ENCODE results near the gene CD68.

The CD68 gene

DNA sequence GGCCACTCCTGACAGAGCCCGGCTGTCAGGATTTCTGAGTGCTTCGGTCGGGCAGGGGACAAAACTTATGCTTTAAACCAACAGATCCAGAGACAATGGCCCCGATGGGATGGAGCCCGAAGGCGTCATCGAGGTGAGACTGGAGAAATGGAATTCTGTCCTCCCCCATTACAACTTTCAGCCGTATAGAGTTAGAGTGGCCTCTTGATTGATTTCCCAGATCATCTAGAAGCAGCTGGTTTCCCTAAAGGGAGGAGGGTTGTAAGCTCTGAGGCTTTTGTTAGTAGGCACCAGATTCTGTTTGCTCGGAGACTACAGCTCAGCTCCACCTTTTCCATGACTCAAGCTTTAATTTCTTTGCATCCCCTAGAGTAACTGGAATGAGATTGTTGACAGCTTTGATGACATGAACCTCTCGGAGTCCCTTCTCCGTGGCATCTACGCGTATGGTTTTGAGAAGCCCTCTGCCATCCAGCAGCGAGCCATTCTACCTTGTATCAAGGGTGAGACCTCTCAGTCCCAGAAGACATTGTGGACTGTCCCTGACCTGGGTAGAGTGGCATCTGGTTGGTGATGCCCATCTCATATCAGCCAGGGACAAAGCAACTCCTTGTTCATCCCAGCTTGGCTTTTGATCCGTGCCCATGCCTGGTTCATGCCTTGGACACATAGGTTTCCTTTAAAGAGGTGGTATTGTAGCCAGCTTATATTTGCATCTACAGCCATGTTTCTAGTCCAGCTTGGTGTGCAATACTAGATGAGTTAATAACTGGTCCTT is 5.1 kb upstream of the CD68 start:
- TF ChIP-seq POLR2A (IDR thresholded peaks at IDR 0.05; ENCODE audit: extremely low read depth, insufficient read length) (no peak), MYC (IDR thresholded peaks at IDR 0.05; ENCODE audit: low read depth, low read length) (no peak)
- TF ChIP-seq, protein P1, sequence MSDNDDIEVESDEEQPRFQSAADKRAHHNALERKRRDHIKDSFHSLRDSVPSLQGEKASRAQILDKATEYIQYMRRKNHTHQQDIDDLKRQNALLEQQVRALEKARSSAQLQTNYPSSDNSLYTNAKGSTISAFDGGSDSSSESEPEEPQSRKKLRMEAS (IDR thresholded peaks at IDR 0.05; ENCODE audit: low read depth, low read length) = no peak
- TF ChIP-seq, protein P2, sequence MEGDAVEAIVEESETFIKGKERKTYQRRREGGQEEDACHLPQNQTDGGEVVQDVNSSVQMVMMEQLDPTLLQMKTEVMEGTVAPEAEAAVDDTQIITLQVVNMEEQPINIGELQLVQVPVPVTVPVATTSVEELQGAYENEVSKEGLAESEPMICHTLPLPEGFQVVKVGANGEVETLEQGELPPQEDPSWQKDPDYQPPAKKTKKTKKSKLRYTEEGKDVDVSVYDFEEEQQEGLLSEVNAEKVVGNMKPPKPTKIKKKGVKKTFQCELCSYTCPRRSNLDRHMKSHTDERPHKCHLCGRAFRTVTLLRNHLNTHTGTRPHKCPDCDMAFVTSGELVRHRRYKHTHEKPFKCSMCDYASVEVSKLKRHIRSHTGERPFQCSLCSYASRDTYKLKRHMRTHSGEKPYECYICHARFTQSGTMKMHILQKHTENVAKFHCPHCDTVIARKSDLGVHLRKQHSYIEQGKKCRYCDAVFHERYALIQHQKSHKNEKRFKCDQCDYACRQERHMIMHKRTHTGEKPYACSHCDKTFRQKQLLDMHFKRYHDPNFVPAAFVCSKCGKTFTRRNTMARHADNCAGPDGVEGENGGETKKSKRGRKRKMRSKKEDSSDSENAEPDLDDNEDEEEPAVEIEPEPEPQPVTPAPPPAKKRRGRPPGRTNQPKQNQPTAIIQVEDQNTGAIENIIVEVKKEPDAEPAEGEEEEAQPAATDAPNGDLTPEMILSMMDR (IDR thresholded peaks at IDR 0.05; ENCODE audit: low read depth, low read length) = no peak
- H3K4me3 ChIP-seq (ENCODE audit: low read depth, low read length) = peak overlapping the region; percentile 99

GRCh38 chr17:7575481-7575883 is 4.0 kb upstream of the CD68 start:
- DNase-seq (ENCODE audit: low read depth) = no peak
- peak overlapping the region; percentile 99 for H3K4me3 ChIP-seq (ENCODE audit: low read depth, low read length)
- TF ChIP-seq, protein P2 (IDR thresholded peaks at IDR 0.05; ENCODE audit: low read depth, low read length) = no peak
- TF ChIP-seq POLR2A (IDR thresholded peaks at IDR 0.05; ENCODE audit: extremely low read depth, insufficient read length) (no peak), MYC (IDR thresholded peaks at IDR 0.05; ENCODE audit: low read depth, low read length) (no peak)
- TF ChIP-seq, protein P1 (IDR thresholded peaks at IDR 0.05; ENCODE audit: low read depth, low read length) = no peak

More for the DNA sequence above, 5.1 kb upstream of the CD68 start:
- no peak for DNase-seq (ENCODE audit: low read depth)

GRCh38 chr17:7575959-7576358 is 3.5 kb upstream of the CD68 start:
- H3K4me3 ChIP-seq (ENCODE audit: low read depth, low read length) = peak overlapping the region; percentile 99
- DNase-seq (ENCODE audit: low read depth) = no peak
- TF ChIP-seq, protein P1 (IDR thresholded peaks at IDR 0.05; ENCODE audit: low read depth, low read length) = no peak
- no peak for TF ChIP-seq MYC (IDR thresholded peaks at IDR 0.05; ENCODE audit: low read depth, low read length)
- TF ChIP-seq, protein P2 (IDR thresholded peaks at IDR 0.05; ENCODE audit: low read depth, low read length) = no peak
- no peak for TF ChIP-seq POLR2A (IDR thresholded peaks at IDR 0.05; ENCODE audit: extremely low read depth, insufficient read length)

DNA sequence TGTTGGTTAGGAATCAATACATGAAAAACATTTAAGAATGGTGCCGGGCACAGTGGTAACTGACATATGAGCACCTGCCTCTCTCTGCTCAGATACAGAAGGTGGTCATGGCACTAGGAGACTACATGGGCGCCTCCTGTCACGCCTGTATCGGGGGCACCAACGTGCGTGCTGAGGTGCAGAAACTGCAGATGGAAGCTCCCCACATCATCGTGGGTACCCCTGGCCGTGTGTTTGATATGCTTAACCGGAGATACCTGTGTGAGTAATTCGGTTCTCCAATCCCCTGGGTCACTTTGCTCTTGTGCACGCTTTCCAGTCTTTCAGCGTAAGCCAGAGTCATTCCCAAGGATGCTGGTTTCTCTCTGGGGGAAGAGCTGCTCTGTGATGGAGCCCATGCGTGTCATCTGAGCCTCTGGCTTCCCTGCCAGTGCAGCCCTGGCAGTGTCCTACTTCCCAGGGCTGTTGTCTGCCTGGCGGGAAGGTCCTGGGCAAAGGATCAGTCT is 3.0 kb upstream of the CD68 start:
- no peak for DNase-seq (ENCODE audit: low read depth)
- TF ChIP-seq POLR2A (IDR thresholded peaks at IDR 0.05; ENCODE audit: extremely low read depth, insufficient read length) (no peak), MYC (IDR thresholded peaks at IDR 0.05; ENCODE audit: low read depth, low read length) (no peak)
- TF ChIP-seq, protein P2 (IDR thresholded peaks at IDR 0.05; ENCODE audit: low read depth, low read length) = no peak
- TF ChIP-seq, protein P1 (IDR thresholded peaks at IDR 0.05; ENCODE audit: low read depth, low read length) = no peak
- peak overlapping the region; percentile 99 for H3K4me3 ChIP-seq (ENCODE audit: low read depth, low read length)

DNA sequence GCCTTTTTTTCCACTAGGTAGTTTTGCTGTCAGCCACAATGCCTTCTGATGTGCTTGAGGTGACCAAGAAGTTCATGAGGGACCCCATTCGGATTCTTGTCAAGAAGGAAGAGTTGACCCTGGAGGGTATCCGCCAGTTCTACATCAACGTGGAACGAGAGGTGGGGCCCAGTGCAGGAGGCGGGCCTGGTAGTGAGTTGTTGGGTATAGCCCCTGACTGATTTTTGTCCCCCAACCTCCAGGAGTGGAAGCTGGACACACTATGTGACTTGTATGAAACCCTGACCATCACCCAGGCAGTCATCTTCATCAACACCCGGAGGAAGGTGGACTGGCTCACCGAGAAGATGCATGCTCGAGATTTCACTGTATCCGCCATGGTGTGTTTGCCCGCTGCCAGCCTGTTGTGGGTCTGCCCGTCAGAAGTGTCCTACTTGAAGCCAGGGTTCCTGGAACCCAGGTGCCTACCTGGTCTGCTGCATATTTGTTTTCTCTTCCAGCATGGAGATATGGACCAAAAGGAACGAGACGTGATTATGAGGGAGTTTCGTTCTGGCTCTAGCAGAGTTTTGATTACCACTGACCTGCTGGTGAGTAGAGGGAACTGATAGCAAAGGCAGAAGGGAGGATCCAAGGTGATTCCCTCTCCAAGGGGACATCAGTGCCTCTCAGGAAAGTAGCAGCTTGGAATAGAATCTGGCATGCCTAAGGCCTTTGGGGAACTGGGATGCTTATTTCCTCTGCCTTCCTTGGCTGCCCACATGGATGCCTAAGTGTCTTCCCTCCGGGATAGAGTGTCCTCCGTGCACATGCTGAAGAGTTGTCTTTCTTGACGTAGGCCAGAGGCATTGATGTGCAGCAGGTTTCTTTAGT is 1.9 kb upstream of the CD68 start:
- DNase-seq (ENCODE audit: low read depth) = no peak
- TF ChIP-seq, protein P2 (IDR thresholded peaks at IDR 0.05; ENCODE audit: low read depth, low read length) = no peak
- no peak for TF ChIP-seq POLR2A (IDR thresholded peaks at IDR 0.05; ENCODE audit: extremely low read depth, insufficient read length)
- TF ChIP-seq, protein P1 (IDR thresholded peaks at IDR 0.05; ENCODE audit: low read depth, low read length) = no peak
- no peak for TF ChIP-seq MYC (IDR thresholded peaks at IDR 0.05; ENCODE audit: low read depth, low read length)
- no peak overlapping the region for H3K4me3 ChIP-seq (ENCODE audit: low read depth, low read length)

Data from NB4 (cell line).